Measurements from ENCODE around the gene CERS3.

CERS3 gene

GRCh38 chr15:100569391-100569790, 40.6 kb upstream of the CERS3 start:
- H3K79me2 ChIP-seq (ENCODE audit: insufficient read depth, low read length) = no peaks in the 10 kb centered on the region
- H3K27ac ChIP-seq (ENCODE audit: low read length) = no peak overlapping the region
- no peak overlapping the region for H3K4me2 ChIP-seq (ENCODE audit: insufficient read depth, low read length)
- no peaks in the 10 kb centered on the region for H4K20me1 ChIP-seq (ENCODE audit: insufficient read depth, low read length)
- no peaks in the 10 kb centered on the region for H3K9me3 ChIP-seq (ENCODE audit: insufficient read depth, low read length, severe bottlenecking)
- no peaks in the 10 kb centered on the region for H3K27me3 ChIP-seq (ENCODE audit: insufficient read depth, low read length, poor library complexity)
- H3K4me3 ChIP-seq (ENCODE audit: low read depth in 1 of 2, low read length in 2 of 2) = no peak overlapping the region
- no peak overlapping the region for H3K9ac ChIP-seq (ENCODE audit: low read depth, low read length)
- ATAC-seq (ENCODE audit: insufficient read depth, low read depth) = no peak
- peaks cover 41% of the 10 kb centered on the region for H3K36me3 ChIP-seq (ENCODE audit: insufficient read depth, low read length)
- TF ChIP-seq, protein P1, sequence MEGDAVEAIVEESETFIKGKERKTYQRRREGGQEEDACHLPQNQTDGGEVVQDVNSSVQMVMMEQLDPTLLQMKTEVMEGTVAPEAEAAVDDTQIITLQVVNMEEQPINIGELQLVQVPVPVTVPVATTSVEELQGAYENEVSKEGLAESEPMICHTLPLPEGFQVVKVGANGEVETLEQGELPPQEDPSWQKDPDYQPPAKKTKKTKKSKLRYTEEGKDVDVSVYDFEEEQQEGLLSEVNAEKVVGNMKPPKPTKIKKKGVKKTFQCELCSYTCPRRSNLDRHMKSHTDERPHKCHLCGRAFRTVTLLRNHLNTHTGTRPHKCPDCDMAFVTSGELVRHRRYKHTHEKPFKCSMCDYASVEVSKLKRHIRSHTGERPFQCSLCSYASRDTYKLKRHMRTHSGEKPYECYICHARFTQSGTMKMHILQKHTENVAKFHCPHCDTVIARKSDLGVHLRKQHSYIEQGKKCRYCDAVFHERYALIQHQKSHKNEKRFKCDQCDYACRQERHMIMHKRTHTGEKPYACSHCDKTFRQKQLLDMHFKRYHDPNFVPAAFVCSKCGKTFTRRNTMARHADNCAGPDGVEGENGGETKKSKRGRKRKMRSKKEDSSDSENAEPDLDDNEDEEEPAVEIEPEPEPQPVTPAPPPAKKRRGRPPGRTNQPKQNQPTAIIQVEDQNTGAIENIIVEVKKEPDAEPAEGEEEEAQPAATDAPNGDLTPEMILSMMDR (IDR thresholded peaks at IDR 0.05; ENCODE audit: borderline replicate concordance, extremely low read depth, low read length, poor library complexity, severe bottlenecking) = no peak
- TF ChIP-seq EZH2 (IDR thresholded peaks at IDR 0.05; ENCODE audit: borderline replicate concordance, low read depth, low read length, severe bottlenecking) = no peak
- no peak overlapping the region for H2AFZ ChIP-seq (ENCODE audit: low read depth, low read length)
- DNase-seq = no peak
- no peaks in the 10 kb centered on the region for H3K4me1 ChIP-seq (ENCODE audit: insufficient read depth, low read length)

DNA sequence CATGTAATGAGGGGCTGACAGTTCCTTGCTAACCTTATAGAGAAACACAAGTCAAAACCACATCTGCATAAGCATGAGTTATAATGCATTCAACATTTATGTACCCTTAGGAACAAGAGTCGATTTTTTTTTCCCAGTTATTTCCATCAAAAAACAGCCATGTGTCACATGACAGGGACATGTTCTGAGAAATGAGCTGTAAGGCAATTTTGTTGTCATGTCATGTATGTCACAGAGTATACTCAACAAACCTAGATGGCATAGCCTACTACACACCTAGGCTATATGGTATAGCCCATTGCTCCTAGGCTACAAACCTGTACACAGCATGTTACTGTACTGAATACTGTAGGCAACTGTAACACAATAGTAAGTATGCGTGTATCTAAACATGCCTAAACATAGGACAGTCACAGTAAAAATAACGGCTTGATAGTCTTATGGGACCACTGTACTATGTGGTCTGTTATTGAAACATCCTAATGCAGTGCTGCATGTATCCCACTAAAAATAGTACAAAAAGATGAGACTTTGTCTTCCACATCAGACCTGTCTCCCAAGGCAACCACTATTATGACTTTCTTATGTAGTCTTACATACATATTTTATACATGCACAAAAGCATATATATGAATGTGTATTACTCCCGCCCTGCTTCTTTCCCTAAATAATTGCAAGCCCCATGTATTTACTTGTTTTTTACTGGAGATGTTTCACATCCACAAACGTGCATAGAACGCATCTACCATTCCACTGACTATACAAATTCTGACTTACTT, 38.3 kb upstream of the CERS3 start:
- Histone ChIP-seq H3K9me3 (ENCODE audit: insufficient read depth, low read length, severe bottlenecking) (no peaks in the 10 kb centered on the region), H3K4me2 (ENCODE audit: insufficient read depth, low read length) (no peak overlapping the region), H3K36me3 (ENCODE audit: insufficient read depth, low read length) (peaks cover 36% of the 10 kb centered on the region), H3K4me1 (ENCODE audit: insufficient read depth, low read length) (no peaks in the 10 kb centered on the region), H3K4me3 (ENCODE audit: low read depth in 1 of 2, low read length in 2 of 2) (no peak overlapping the region), H3K79me2 (ENCODE audit: insufficient read depth, low read length) (no peaks in the 10 kb centered on the region), H3K27me3 (ENCODE audit: insufficient read depth, low read length, poor library complexity) (no peaks in the 10 kb centered on the region), H4K20me1 (ENCODE audit: insufficient read depth, low read length) (no peaks in the 10 kb centered on the region), H3K9ac (ENCODE audit: low read depth, low read length) (no peak overlapping the region), H3K27ac (ENCODE audit: low read length) (no peak overlapping the region), H2AFZ (ENCODE audit: low read depth, low read length) (no peak overlapping the region)
- ATAC-seq (ENCODE audit: insufficient read depth, low read depth) (no peak), DNase-seq (no peak)
- TF ChIP-seq, protein P1 (IDR thresholded peaks at IDR 0.05; ENCODE audit: borderline replicate concordance, extremely low read depth, low read length, poor library complexity, severe bottlenecking) = no peak
- no peak for TF ChIP-seq EZH2 (IDR thresholded peaks at IDR 0.05; ENCODE audit: borderline replicate concordance, low read depth, low read length, severe bottlenecking)

GRCh38 chr15:100565591-100565990, 36.8 kb upstream of the CERS3 start:
- H3K27me3 ChIP-seq (ENCODE audit: insufficient read depth, low read length, poor library complexity) = no peaks in the 10 kb centered on the region
- H3K4me2 ChIP-seq (ENCODE audit: insufficient read depth, low read length) = no peak overlapping the region
- peaks cover 23% of the 10 kb centered on the region for H3K36me3 ChIP-seq (ENCODE audit: insufficient read depth, low read length)
- DNase-seq (no peak), ATAC-seq (ENCODE audit: insufficient read depth, low read depth) (no peak)
- no peak overlapping the region for H2AFZ ChIP-seq (ENCODE audit: low read depth, low read length)
- H3K9me3 ChIP-seq (ENCODE audit: insufficient read depth, low read length, severe bottlenecking) = no peaks in the 10 kb centered on the region
- no peak overlapping the region for H3K27ac ChIP-seq (ENCODE audit: low read length)
- H3K79me2 ChIP-seq (ENCODE audit: insufficient read depth, low read length) = no peaks in the 10 kb centered on the region
- H3K4me1 ChIP-seq (ENCODE audit: insufficient read depth, low read length) = no peaks in the 10 kb centered on the region
- no peaks in the 10 kb centered on the region for H4K20me1 ChIP-seq (ENCODE audit: insufficient read depth, low read length)
- TF ChIP-seq, protein P1 (IDR thresholded peaks at IDR 0.05; ENCODE audit: borderline replicate concordance, extremely low read depth, low read length, poor library complexity, severe bottlenecking) = no peak
- TF ChIP-seq EZH2 (IDR thresholded peaks at IDR 0.05; ENCODE audit: borderline replicate concordance, low read depth, low read length, severe bottlenecking) = no peak
- H3K9ac ChIP-seq (ENCODE audit: low read depth, low read length) = no peak overlapping the region
- no peak overlapping the region for H3K4me3 ChIP-seq (ENCODE audit: low read depth in 1 of 2, low read length in 2 of 2)

All from DND-41 (cell line).